Trophoblast cell (in vitro differentiated cells and primary cell): ENCODE results near the gene IPCEF1.

Source experiments
- DNase-seq, 2 donors: peaks; one replicate each; pipeline ENCODE4 v3.0.0-alpha.2; 2016
- H2AFZ ChIP-seq: 2 replicates; pipeline ENCODE4 v1.6.1; 2013; ENCODE audit warnings: low read length, moderate library complexity, mild to moderate bottlenecking; ENCODE audit not compliant: insufficient read depth, poor library complexity
- H2AK5ac ChIP-seq: 2 replicates; pipeline ENCODE4 v1.6.1; 2013; ENCODE audit warnings: mild to moderate bottlenecking, low read length
- H2BK120ac ChIP-seq: 2 replicates; pipeline ENCODE4 v1.6.1; 2013; ENCODE audit warnings: low read length, mild to moderate bottlenecking, moderate library complexity; ENCODE audit not compliant: insufficient read depth, poor library complexity
- H2BK12ac ChIP-seq: 2 replicates; pipeline ENCODE4 v1.6.1; 2013; ENCODE audit warnings: mild to moderate bottlenecking, low read length, moderate library complexity
- H2BK5ac ChIP-seq: 2 replicates; pipeline ENCODE4 v1.6.1; 2013; ENCODE audit warnings: low read length, low read depth, moderate library complexity, mild to moderate bottlenecking; ENCODE audit not compliant: poor library complexity
- H3K14ac ChIP-seq: 2 replicates; pipeline ENCODE4 v1.6.1; 2013; ENCODE audit warnings: mild to moderate bottlenecking, low read length
- H3K18ac ChIP-seq: 2 replicates; pipeline ENCODE4 v1.6.1; 2013; ENCODE audit warnings: mild to moderate bottlenecking, low read length
- H3K23ac ChIP-seq: 2 replicates; pipeline ENCODE4 v1.6.1; 2013; ENCODE audit warnings: low read length
- H3K27ac ChIP-seq: 2 replicates; pipeline ENCODE4 v1.5.1; 2013; ENCODE audit warnings: low read depth, mild to moderate bottlenecking, inconsistent platforms, low read length, moderate library complexity
- H3K27me3 ChIP-seq: 2 replicates; pipeline ENCODE4 v1.6.1; 2013; ENCODE audit warnings: inconsistent platforms, mild to moderate bottlenecking, low read length, moderate library complexity; ENCODE audit not compliant: insufficient read depth
- H3K36me3 ChIP-seq, 2 experiments: 1 replicate in 1 of 2; 2 replicates in 1 of 2; pipeline ENCODE4 v1.6.1; 2013; ENCODE audit warnings: low read length in 2 of 2, mild to moderate bottlenecking in 2 of 2, moderate library complexity in 1 of 2; ENCODE audit not compliant: insufficient read depth in 2 of 2, control insufficient read depth in 1 of 2
- H3K4ac ChIP-seq: 2 replicates; pipeline ENCODE4 v1.6.1; 2013; ENCODE audit warnings: low read depth, mild to moderate bottlenecking, low read length, moderate library complexity
- H3K4me1 ChIP-seq, 2 experiments: 1 replicate in 1 of 2; 2 replicates in 1 of 2; pipeline ENCODE4 v1.6.1; 2013; ENCODE audit warnings: low read length in 2 of 2, mild to moderate bottlenecking in 2 of 2, moderate library complexity in 1 of 2; ENCODE audit not compliant: insufficient read depth in 2 of 2, control insufficient read depth in 1 of 2
- H3K4me2 ChIP-seq: 2 replicates; pipeline ENCODE4 v1.6.1; 2013; ENCODE audit warnings: inconsistent platforms, mild to moderate bottlenecking, low read length, moderate library complexity
- H3K4me3 ChIP-seq: 2 replicates; pipeline ENCODE4 v1.5.1; 2013; ENCODE audit warnings: mild to moderate bottlenecking, low read depth, low read length, inconsistent platforms
- H3K79me1 ChIP-seq: one replicate; pipeline ENCODE4 v1.6.1; 2013; ENCODE audit warnings: low read length
- H3K79me2 ChIP-seq: 2 replicates; pipeline ENCODE4 v1.6.1; 2013; ENCODE audit warnings: low read length, mild to moderate bottlenecking; ENCODE audit not compliant: control insufficient read depth, insufficient read depth, poor library complexity
- H3K9ac ChIP-seq: 2 replicates; pipeline ENCODE4 v1.6.1; 2013; ENCODE audit warnings: mild to moderate bottlenecking, low read length
- H3K9me3 ChIP-seq: 2 replicates; pipeline ENCODE4 v1.6.1; 2013; ENCODE audit warnings: low read depth, mild to moderate bottlenecking, control low read depth, inconsistent platforms, low read length; ENCODE audit not compliant: insufficient read depth
- H4K12ac ChIP-seq: 2 replicates; pipeline ENCODE4 v1.6.1; 2013; ENCODE audit warnings: low read depth, mild to moderate bottlenecking, low read length, moderate library complexity
- H4K8ac ChIP-seq: 2 replicates; pipeline ENCODE4 v1.6.1; 2013; ENCODE audit warnings: low read depth, mild to moderate bottlenecking, low read length, moderate library complexity
- H4K91ac ChIP-seq: one replicate; pipeline ENCODE4 v1.6.1; 2013; ENCODE audit warnings: low read depth, mild to moderate bottlenecking, low read length, moderate library complexity
- WGBS: extraction: QIAGEN DNeasy Blood & Tissue Kit; methylation state at CpG from one replicate; pipeline ENCODE4 v1.1.7; 2013; ENCODE audit warnings: missing lambda C conversion rate; ENCODE audit not compliant: insufficient read length, insufficient coverage; ENCODE audit errors: extremely low coverage; 5-methylcytosine and 5-hydroxymethylcytosine counted together

The IPCEF1 gene

DNA sequence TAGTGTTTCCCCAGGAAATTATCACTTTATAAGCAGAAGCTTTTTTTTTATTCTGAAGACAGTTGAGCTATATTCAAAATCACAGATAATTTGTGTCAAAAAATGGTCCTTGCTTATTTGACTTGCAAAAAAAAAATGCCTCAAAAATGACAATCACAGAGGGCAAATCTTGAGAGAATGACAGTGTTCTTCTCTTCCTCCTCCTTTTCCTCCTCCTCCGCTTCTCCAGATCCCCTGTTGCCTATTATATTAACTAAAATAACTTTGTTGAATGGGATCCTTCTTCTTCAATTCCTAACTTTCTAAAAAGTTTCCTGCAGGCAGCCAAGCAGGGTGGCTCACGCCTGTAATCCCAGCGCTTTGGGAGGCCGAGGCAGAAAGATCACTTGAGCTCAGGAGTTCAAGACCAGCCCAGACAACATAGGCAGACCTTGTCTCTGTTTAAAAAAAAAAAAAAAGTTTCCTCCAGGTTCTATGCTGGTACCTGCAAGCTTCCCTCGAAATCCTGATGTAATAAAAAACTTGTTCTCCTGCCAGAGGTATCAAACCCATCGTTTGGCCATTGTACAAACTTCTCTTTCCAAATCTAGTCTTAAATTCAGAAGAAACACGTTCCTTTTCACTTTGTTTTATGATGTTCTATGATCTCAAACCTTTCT, 128.6 kb downstream of the IPCEF1 start:
- DNase-seq, result peak; percentile 60 to 88
- no peak overlapping the region for H4K12ac ChIP-seq
- no peak overlapping the region for H4K91ac ChIP-seq
- no peaks in the 10 kb centered on the region for H3K79me2 ChIP-seq
- no peaks in the 10 kb centered on the region for H3K27me3 ChIP-seq
- H3K23ac ChIP-seq, result no peak overlapping the region
- H3K9me3 ChIP-seq, result no peaks in the 10 kb centered on the region
- no peak overlapping the region for H3K14ac ChIP-seq
- H3K4me3 ChIP-seq, result no peak overlapping the region
- no peak overlapping the region for H2BK120ac ChIP-seq
- H3K4ac ChIP-seq, result no peak overlapping the region
- H2AK5ac ChIP-seq, result no peak overlapping the region
- WGBS, result no CpG with 5 or more reads among the region's 7 CpGs
- H3K9ac ChIP-seq, result no peak overlapping the region
- no peaks in the 10 kb centered on the region for H3K36me3 ChIP-seq
- H2BK5ac ChIP-seq, result no peak overlapping the region
- H3K79me1 ChIP-seq, result peaks cover 2% of the 10 kb centered on the region
- no peak overlapping the region for H3K4me2 ChIP-seq
- H3K18ac ChIP-seq, result no peak overlapping the region
- peaks cover 0 to 8% of the 10 kb centered on the region in 2 experiments for H3K4me1 ChIP-seq
- H2AFZ ChIP-seq, result no peak overlapping the region
- no peak overlapping the region for H2BK12ac ChIP-seq
- H4K8ac ChIP-seq, result no peak overlapping the region
- H3K27ac ChIP-seq, result no peak overlapping the region

DNA sequence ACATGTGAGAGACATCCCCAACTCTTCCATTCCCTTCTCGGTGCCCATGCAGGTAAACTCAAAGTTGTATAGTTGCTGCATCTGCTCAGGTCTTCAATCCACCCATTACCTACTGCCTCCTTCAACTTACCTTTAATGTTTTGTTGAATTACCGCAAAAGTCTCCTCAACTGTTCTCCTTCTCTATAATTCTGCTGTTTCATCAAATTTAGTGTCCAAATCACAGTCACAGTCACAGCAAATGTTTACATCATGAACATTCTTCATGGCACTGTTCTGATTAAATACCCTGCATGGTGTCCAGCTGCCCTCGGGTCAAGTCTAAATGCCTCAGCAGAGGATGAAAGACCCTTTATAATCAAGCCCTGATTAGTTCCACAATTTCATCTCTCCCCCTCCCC, 130.1 kb downstream of the IPCEF1 start:
- H3K23ac ChIP-seq, result no peak overlapping the region
- no peaks in the 10 kb centered on the region for H3K79me2 ChIP-seq
- H3K79me1 ChIP-seq, result peaks cover 2% of the 10 kb centered on the region
- DNase-seq, result no peak
- H3K9ac ChIP-seq, result no peak overlapping the region
- no peak overlapping the region for H2BK120ac ChIP-seq
- H2AFZ ChIP-seq, result no peak overlapping the region
- no CpG with 5 or more reads among the region's 3 CpGs for WGBS
- H3K4me2 ChIP-seq, result no peak overlapping the region
- no peak overlapping the region for H3K27ac ChIP-seq
- no peak overlapping the region for H2AK5ac ChIP-seq
- no peak overlapping the region for H4K8ac ChIP-seq
- peaks cover 0 to 5% of the 10 kb centered on the region in 2 experiments for H3K4me1 ChIP-seq
- no peaks in the 10 kb centered on the region for H3K36me3 ChIP-seq
- no peaks in the 10 kb centered on the region for H3K27me3 ChIP-seq
- no peak overlapping the region for H3K14ac ChIP-seq
- no peak overlapping the region for H2BK12ac ChIP-seq
- H4K91ac ChIP-seq, result no peak overlapping the region
- no peak overlapping the region for H2BK5ac ChIP-seq
- H3K4me3 ChIP-seq, result no peak overlapping the region
- no peaks in the 10 kb centered on the region for H3K9me3 ChIP-seq
- no peak overlapping the region for H3K4ac ChIP-seq
- H4K12ac ChIP-seq, result no peak overlapping the region
- H3K18ac ChIP-seq, result no peak overlapping the region

DNA sequence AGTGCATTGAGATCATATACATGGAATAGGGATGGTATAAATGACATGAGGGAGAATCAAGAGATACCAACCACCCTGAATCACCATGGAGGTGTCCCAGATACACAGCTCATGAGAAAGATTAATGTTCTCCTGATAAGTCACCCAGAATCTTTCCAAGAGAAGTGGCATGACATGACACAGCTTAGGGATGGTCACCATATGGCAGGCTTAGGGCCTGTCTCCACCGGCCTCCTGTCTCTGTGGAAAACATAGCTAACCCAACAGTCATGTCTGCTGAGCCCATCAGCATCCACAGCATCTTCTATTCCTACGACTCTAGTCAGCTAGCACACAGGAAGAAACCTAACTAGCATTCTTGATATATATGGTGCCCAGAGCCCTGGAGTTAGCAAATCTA, 133.3 kb downstream of the IPCEF1 start:
- no peak overlapping the region for H2BK120ac ChIP-seq
- WGBS, result no CpG with 5 or more reads among the region's 2 CpGs

DNA sequence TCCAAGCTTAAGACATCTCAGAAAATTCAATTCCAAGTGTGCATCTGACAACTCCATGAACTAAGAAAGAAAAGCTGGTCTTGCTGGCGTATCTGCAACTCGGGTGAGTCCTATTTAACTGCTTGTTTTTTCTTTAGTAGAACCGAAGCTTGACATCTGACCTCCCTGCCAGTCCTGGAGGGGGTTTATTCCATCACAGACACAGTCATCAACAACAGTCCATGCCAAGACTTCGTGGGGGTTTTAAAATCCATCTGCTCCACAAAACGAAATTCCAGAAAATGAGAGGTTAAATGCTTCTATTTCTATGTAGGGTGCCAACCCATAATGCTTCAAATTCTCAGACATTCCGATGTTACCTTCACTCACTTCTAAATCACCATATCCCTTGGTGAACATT, 133.9 kb downstream of the IPCEF1 start:
- H3K14ac ChIP-seq, result no peak overlapping the region
- H3K4me2 ChIP-seq, result no peak overlapping the region
- no peak overlapping the region for H3K23ac ChIP-seq
- H4K91ac ChIP-seq, result no peak overlapping the region
- no peak overlapping the region for H3K9ac ChIP-seq
- no peak overlapping the region for H2BK12ac ChIP-seq
- H2AK5ac ChIP-seq, result no peak overlapping the region
- no peaks in the 10 kb centered on the region for H3K27me3 ChIP-seq
- no CpG with 5 or more reads among the region's 6 CpGs for WGBS
- no peaks in the 10 kb centered on the region for H3K79me1 ChIP-seq
- no peak overlapping the region for H3K18ac ChIP-seq
- no peaks in the 10 kb centered on the region for H3K79me2 ChIP-seq
- no peak overlapping the region for H3K4ac ChIP-seq
- H4K12ac ChIP-seq, result no peak overlapping the region
- no peak overlapping the region for H3K4me3 ChIP-seq
- no peaks in the 10 kb centered on the region for H3K4me1 ChIP-seq
- H2AFZ ChIP-seq, result no peak overlapping the region
- H3K36me3 ChIP-seq, result no peaks in the 10 kb centered on the region
- no peaks in the 10 kb centered on the region for H3K9me3 ChIP-seq
- no peak overlapping the region for H3K27ac ChIP-seq
- no peak overlapping the region for H2BK5ac ChIP-seq
- no peak for DNase-seq
- H2BK120ac ChIP-seq, result no peak overlapping the region
- H4K8ac ChIP-seq, result no peak overlapping the region

More for the DNA sequence above, 133.3 kb downstream of the IPCEF1 start:
- no peak for DNase-seq
- Histone ChIP-seq H3K9ac (no peak overlapping the region), H3K14ac (no peak overlapping the region), H3K79me2 (no peaks in the 10 kb centered on the region), H2AK5ac (no peak overlapping the region), H3K4ac (no peak overlapping the region), H2AFZ (no peak overlapping the region), H3K4me3 (no peak overlapping the region), H3K27ac (no peak overlapping the region), H3K18ac (no peak overlapping the region), H2BK5ac (no peak overlapping the region), H3K4me1 (no peaks in the 10 kb centered on the region), H3K79me1 (no peaks in the 10 kb centered on the region), H3K36me3 (no peaks in the 10 kb centered on the region), H4K8ac (no peak overlapping the region), H3K27me3 (no peaks in the 10 kb centered on the region), H4K91ac (no peak overlapping the region), H4K12ac (no peak overlapping the region), H3K9me3 (no peaks in the 10 kb centered on the region), H3K23ac (no peak overlapping the region), H3K4me2 (no peak overlapping the region), H2BK12ac (no peak overlapping the region)
